Activated naive CD4-positive, alpha-beta T cell treated with anti-CD3 and anti-CD28 coated beads, Interleukin-2, amount 10 ng/mL, durations not matched to agents 7 days and 5 days (primary cell): ENCODE data around the gene ITSN2.
"Not testable (repeated sequence)": the region's sequence is repeated elsewhere in the genome, so short reads cannot be mapped to it uniquely, and the experiment has no call there.

Experiments used
- CTCF ChIA-PET: fragments of 350-600 bp; sonication (Branson Sonifier 250); formaldehyde crosslinking; loops from one replicate; lab custom pipeline; 2021; ENCODE audit warnings: antibody characterized with exemption; lab: Charles Lee
- DNase-seq: peaks from one replicate; pipeline ENCODE4 v3.0.0-alpha.2; 2020
- H3K27ac Mint-ChIP-seq: one replicate; pipeline ENCODE4 v1.8.0; 2021; ENCODE audit warnings: mild to moderate bottlenecking, moderate library complexity, mixed read lengths
- H3K27me3 Mint-ChIP-seq: one replicate; pipeline ENCODE4 v1.8.0; 2021; ENCODE audit warnings: mild to moderate bottlenecking, mixed read lengths
- H3K36me3 Mint-ChIP-seq: one replicate; pipeline ENCODE4 v1.8.0; 2021; ENCODE audit warnings: mixed read lengths
- H3K4me1 Mint-ChIP-seq: one replicate; pipeline ENCODE4 v1.8.0; 2021; ENCODE audit warnings: mixed read lengths
- H3K4me3 Mint-ChIP-seq: one replicate; pipeline ENCODE4 v1.8.0; 2021; ENCODE audit warnings: mild to moderate bottlenecking, moderate library complexity, mixed read lengths
- H3K9me3 Mint-ChIP-seq: one replicate; pipeline ENCODE4 v1.8.0; 2021; ENCODE audit warnings: mixed read lengths

ITSN2 gene

GRCh38 chr2:24354395-24354794 is 5.9 kb downstream of the ITSN2 start:
- Mint-ChIP-seq H3K9me3 (no peaks in the 10 kb centered on the region), H3K4me3 (no peak overlapping the region), H3K27me3 (no peaks in the 10 kb centered on the region), H3K27ac (no peak overlapping the region), H3K36me3 (peaks cover 20% of the 10 kb centered on the region), H3K4me1 (peaks cover 55% of the 10 kb centered on the region)
- CTCF ChIA-PET, result no interaction called here
- no peak for DNase-seq

GRCh38 chr2:24353973-24354372 is 6.4 kb downstream of the ITSN2 start:
- Mint-ChIP-seq H3K36me3 (peaks cover 20% of the 10 kb centered on the region), H3K27me3 (no peaks in the 10 kb centered on the region), H3K9me3 (no peaks in the 10 kb centered on the region), H3K4me1 (peaks cover 53% of the 10 kb centered on the region), H3K27ac (no peak overlapping the region), H3K4me3 (no peak overlapping the region)
- DNase-seq, result no peak
- CTCF ChIA-PET, result no interaction called here

- H3K4me1 Mint-ChIP-seq, result peaks cover 48% of the 10 kb centered on the region
- H3K27me3 Mint-ChIP-seq, result no peaks in the 10 kb centered on the region
- H3K36me3 Mint-ChIP-seq, result peaks cover 20% of the 10 kb centered on the region
- DNase-seq, result no peak
- CTCF ChIA-PET, result no interaction called here
- H3K9me3 Mint-ChIP-seq, result no peaks in the 10 kb centered on the region
- no peak overlapping the region for H3K27ac Mint-ChIP-seq
- H3K4me3 Mint-ChIP-seq, result no peak overlapping the region
These were observed 7.0 kb downstream of the ITSN2 start for GRCh38 chr2:24353364-24353763.

GRCh38 chr2:24352664-24353063 is 7.7 kb downstream of the ITSN2 start:
- CTCF ChIA-PET, result no interaction called here
- Mint-ChIP-seq H3K9me3 (no peaks in the 10 kb centered on the region), H3K4me3 (no peak overlapping the region), H3K4me1 (peaks cover 41% of the 10 kb centered on the region), H3K36me3 (peaks cover 18% of the 10 kb centered on the region), H3K27me3 (no peaks in the 10 kb centered on the region), H3K27ac (no peak overlapping the region)
- DNase-seq, result no peak

GRCh38 chr2:24351981-24352380 is 8.4 kb downstream of the ITSN2 start:
- no peak for DNase-seq
- Mint-ChIP-seq H3K4me3 (no peak overlapping the region), H3K27me3 (no peaks in the 10 kb centered on the region), H3K27ac (no peak overlapping the region), H3K36me3 (peaks cover 14% of the 10 kb centered on the region), H3K9me3 (no peaks in the 10 kb centered on the region), H3K4me1 (peaks cover 37% of the 10 kb centered on the region)
- CTCF ChIA-PET, result no interaction called here

GRCh38 chr2:24351627-24351938 is 8.8 kb downstream of the ITSN2 start:
- H3K36me3 Mint-ChIP-seq, result peaks cover 12% of the 10 kb centered on the region
- no peak for DNase-seq
- no peaks in the 10 kb centered on the region for H3K9me3 Mint-ChIP-seq
- no peak overlapping the region for H3K27ac Mint-ChIP-seq
- no peak overlapping the region for H3K4me3 Mint-ChIP-seq
- CTCF ChIA-PET, result interaction anchor here (0.9 kb wide), 1 partner anchor 8 kb away, joined by 3 read pairs; no protein-coding TSS in a partner anchor
- no peaks in the 10 kb centered on the region for H3K27me3 Mint-ChIP-seq
- peaks cover 36% of the 10 kb centered on the region for H3K4me1 Mint-ChIP-seq

GRCh38 chr2:24350826-24351626 is 9.3 kb downstream of the ITSN2 start:
- DNase-seq, result no peak
- CTCF ChIA-PET, result interaction anchor here (0.9 kb wide), 1 partner anchor 8 kb away, joined by 3 read pairs; no protein-coding TSS in a partner anchor
- Mint-ChIP-seq H3K4me3 (no peak overlapping the region), H3K27ac (no peak overlapping the region), H3K9me3 (no peaks in the 10 kb centered on the region), H3K4me1 (peaks cover 36% of the 10 kb centered on the region), H3K27me3 (no peaks in the 10 kb centered on the region), H3K36me3 (peaks cover 11% of the 10 kb centered on the region)

GRCh38 chr2:24349097-24349496 is 11.2 kb downstream of the ITSN2 start:
- H3K9me3 Mint-ChIP-seq, result no peaks in the 10 kb centered on the region
- H3K36me3 Mint-ChIP-seq, result peaks cover 4% of the 10 kb centered on the region
- H3K4me1 Mint-ChIP-seq, result peaks cover 23% of the 10 kb centered on the region
- no peak overlapping the region for H3K27ac Mint-ChIP-seq
- H3K4me3 Mint-ChIP-seq, result no peak overlapping the region
- CTCF ChIA-PET, result no interaction called here
- no peaks in the 10 kb centered on the region for H3K27me3 Mint-ChIP-seq
- no peak for DNase-seq

GRCh38 chr2:24345937-24346336 is 14.4 kb downstream of the ITSN2 start:
- Mint-ChIP-seq H3K27me3 (no peaks in the 10 kb centered on the region), H3K9me3 (no peaks in the 10 kb centered on the region), H3K27ac (no peak overlapping the region), H3K4me1 (peaks cover 14% of the 10 kb centered on the region), H3K36me3 (peaks cover 4% of the 10 kb centered on the region), H3K4me3 (no peak overlapping the region)
- DNase-seq, result no peak
- CTCF ChIA-PET, result no interaction called here

GRCh38 chr2:24343225-24343882 is 17.0 kb downstream of the ITSN2 start:
- DNase-seq, result no peak
- H3K9me3 Mint-ChIP-seq, result no peaks in the 10 kb centered on the region
- no peak overlapping the region for H3K27ac Mint-ChIP-seq
- peaks cover 22% of the 10 kb centered on the region for H3K4me1 Mint-ChIP-seq
- H3K36me3 Mint-ChIP-seq, result peaks cover 9% of the 10 kb centered on the region
- H3K27me3 Mint-ChIP-seq, result no peaks in the 10 kb centered on the region
- CTCF ChIA-PET, result no interaction called here
- no peak overlapping the region for H3K4me3 Mint-ChIP-seq

- Mint-ChIP-seq H3K27ac (no peak overlapping the region), H3K27me3 (no peaks in the 10 kb centered on the region), H3K4me1 (peaks cover 22% of the 10 kb centered on the region), H3K9me3 (no peaks in the 10 kb centered on the region), H3K36me3 (peaks cover 9% of the 10 kb centered on the region), H3K4me3 (no peak overlapping the region)
- CTCF ChIA-PET, result no interaction called here
- no peak for DNase-seq
These were observed 18.0 kb downstream of the ITSN2 start for GRCh38 chr2:24342110-24342910.

GRCh38 chr2:24339856-24340262 is 20.5 kb downstream of the ITSN2 start:
- no peak for DNase-seq
- no peak overlapping the region for H3K4me3 Mint-ChIP-seq
- no peak overlapping the region for H3K27ac Mint-ChIP-seq
- peaks cover 9% of the 10 kb centered on the region for H3K36me3 Mint-ChIP-seq
- CTCF ChIA-PET, result no interaction called here
- H3K4me1 Mint-ChIP-seq, result peaks cover 22% of the 10 kb centered on the region
- H3K27me3 Mint-ChIP-seq, result no peaks in the 10 kb centered on the region
- no peaks in the 10 kb centered on the region for H3K9me3 Mint-ChIP-seq

GRCh38 chr2:24339098-24339497 is 21.2 kb downstream of the ITSN2 start:
- CTCF ChIA-PET, H3K36me3 Mint-ChIP-seq, H3K27ac Mint-ChIP-seq, H3K4me3 Mint-ChIP-seq, H3K27me3 Mint-ChIP-seq, H3K9me3 Mint-ChIP-seq, DNase-seq: not testable (repeated sequence)
- peaks cover 26% of the 10 kb centered on the region for H3K4me1 Mint-ChIP-seq

GRCh38 chr2:24337890-24338289 is 22.4 kb downstream of the ITSN2 start:
- H3K4me3 Mint-ChIP-seq, result no peak overlapping the region
- DNase-seq, result no peak
- CTCF ChIA-PET, result no interaction called here
- H3K4me1 Mint-ChIP-seq, result peaks cover 25% of the 10 kb centered on the region
- H3K27ac Mint-ChIP-seq, result no peak overlapping the region
- no peaks in the 10 kb centered on the region for H3K27me3 Mint-ChIP-seq
- H3K36me3 Mint-ChIP-seq, result peaks cover 9% of the 10 kb centered on the region
- no peaks in the 10 kb centered on the region for H3K9me3 Mint-ChIP-seq
